HepG2 (cell line): Measurements from ENCODE around the gene NUDT3. TPM values are rescaled to one million over a fixed set of nuclear protein-coding genes. Genes with fewer than 3 reads are reported as not detected.

Source experiments
- AKAP8 ChIP-seq: sonication (generic); formaldehyde crosslinking; IDR thresholded peaks from 2 replicates; pipeline ENCODE4 v1.5.1; 2020; ENCODE audit warnings: mild to moderate bottlenecking, missing genetic modification reagents
- CCDC6 ChIP-seq: sonication (generic); formaldehyde crosslinking; IDR thresholded peaks from 2 replicates; pipeline ENCODE4 v1.8.1; 2022; ENCODE audit warnings: mild to moderate bottlenecking, missing genetic modification reagents, moderate library complexity
- EP300 ChIP-seq, 3 experiments: sonication (generic) in 1 of 3; formaldehyde crosslinking in 1 of 3; IDR thresholded peaks; 2 replicates each; pipeline versions ENCODE4 v1.5.1 to v1.6.1; 2011 to 2020; ENCODE audit warnings: low read depth in 2 of 3, low read length in 2 of 3, borderline replicate concordance in 1 of 3, improper control_type of control experiment in 1 of 3, mild to moderate bottlenecking in 1 of 3, missing genetic modification reagents in 1 of 3, moderate library complexity in 1 of 3
- FIP1L1 ChIP-seq: fragments of 200-400 bp; formaldehyde crosslinking; IDR thresholded peaks from 2 replicates; pipeline ENCODE4 v1.6.1; 2018; ENCODE audit warnings: low read depth, mild to moderate bottlenecking, low read length, moderate library complexity, borderline replicate concordance; ENCODE audit not compliant: insufficient read depth
- HNRNPL ChIP-seq: fragments of 200-400 bp; formaldehyde crosslinking; IDR thresholded peaks from 2 replicates; pipeline ENCODE4 v1.6.1; 2017; ENCODE audit warnings: mild to moderate bottlenecking, low read depth, low read length
- HOXD1 ChIP-seq: sonication (generic); formaldehyde crosslinking; IDR thresholded peaks from 2 replicates; pipeline ENCODE4 v1.5.0; 2020; ENCODE audit warnings: missing genetic modification reagents
- ISL2 ChIP-seq: sonication (generic); formaldehyde crosslinking; IDR thresholded peaks from 2 replicates; pipeline ENCODE4 v1.5.0; 2020; ENCODE audit warnings: missing genetic modification reagents
- JARID2 ChIP-seq: sonication (generic); formaldehyde crosslinking; IDR thresholded peaks from 2 replicates; pipeline ENCODE4 v1.8.1; 2023; ENCODE audit warnings: missing genetic modification reagents, inconsistent platforms; ENCODE audit not compliant: insufficient replicate concordance
- KLF11 ChIP-seq: IDR thresholded peaks from 2 replicates; pipeline ENCODE4 v1.6.1; 2016; ENCODE audit warnings: missing compliant biosample characterization
- KLF13 ChIP-seq: sonication (generic); formaldehyde crosslinking; IDR thresholded peaks from 2 replicates; pipeline ENCODE4 v1.4.0; 2020; ENCODE audit warnings: mild to moderate bottlenecking, missing genetic modification reagents
- MIXL1 ChIP-seq: IDR thresholded peaks from 2 replicates; pipeline ENCODE4 v1.6.1; 2016
- RELA ChIP-seq: sonication (generic); formaldehyde crosslinking; IDR thresholded peaks from 2 replicates; pipeline ENCODE4 v1.4.0; 2020; ENCODE audit warnings: missing genetic modification reagents
- SKI ChIP-seq: fragments of 450-650 bp; IDR thresholded peaks from one replicate; pipeline ENCODE4 v1.6.1; 2018; ENCODE audit warnings: mild to moderate bottlenecking; ENCODE audit not compliant: partially characterized antibody
- SNAPC2 ChIP-seq: sonication (generic); formaldehyde crosslinking; IDR thresholded peaks from 2 replicates; pipeline ENCODE4 v1.8.1; 2022; ENCODE audit warnings: mild to moderate bottlenecking, missing genetic modification reagents
- SOX5 ChIP-seq: IDR thresholded peaks from 2 replicates; pipeline ENCODE4 v1.6.1; 2016; ENCODE audit warnings: borderline replicate concordance
- SRSF4 ChIP-seq: fragments of 200-400 bp; formaldehyde crosslinking; IDR thresholded peaks from one replicate; pipeline ENCODE4 v1.6.1; 2018; ENCODE audit warnings: mild to moderate bottlenecking, low read depth, low read length, moderate library complexity; ENCODE audit not compliant: poor library complexity, severe bottlenecking
- TARDBP ChIP-seq: sonication (generic); formaldehyde crosslinking; IDR thresholded peaks from 2 replicates; pipeline ENCODE4 v1.8.0; 2022; ENCODE audit warnings: mild to moderate bottlenecking, missing genetic modification reagents
- TOE1 ChIP-seq: sonication (generic); formaldehyde crosslinking; IDR thresholded peaks from 2 replicates; pipeline ENCODE4 v1.4.0; 2020; ENCODE audit warnings: mild to moderate bottlenecking, missing genetic modification reagents
- TOPORS ChIP-seq: sonication (generic); formaldehyde crosslinking; IDR thresholded peaks from 2 replicates; pipeline ENCODE4 v1.8.0; 2023; ENCODE audit warnings: mild to moderate bottlenecking, missing genetic modification reagents
- ZBTB3 ChIP-seq: sonication (generic); formaldehyde crosslinking; IDR thresholded peaks from 2 replicates; pipeline ENCODE4 v1.4.0; 2020; ENCODE audit warnings: low read depth, mild to moderate bottlenecking, moderate library complexity, missing genetic modification reagents, borderline replicate concordance
- ZNF234 ChIP-seq: sonication (generic); formaldehyde crosslinking; conservative IDR thresholded peaks from 2 replicates; pipeline ENCODE4 v1.5.1; 2020; ENCODE audit warnings: mild to moderate bottlenecking, missing genetic modification reagents
- ZNF256 ChIP-seq: sonication (generic); formaldehyde crosslinking; conservative IDR thresholded peaks from 2 replicates; pipeline ENCODE4 v1.4.0; 2020; ENCODE audit warnings: missing genetic modification reagents
- ZNF292 ChIP-seq: sonication (generic); formaldehyde crosslinking; IDR thresholded peaks from 2 replicates; pipeline ENCODE4 v1.8.1; 2022; ENCODE audit warnings: mild to moderate bottlenecking, low read depth, missing genetic modification reagents, borderline replicate concordance
- ZNF652 ChIP-seq: IDR thresholded peaks from 2 replicates; pipeline ENCODE4 v1.6.1; 2016; ENCODE audit warnings: low read depth, borderline replicate concordance
- ZNF709 ChIP-seq: sonication (generic); formaldehyde crosslinking; IDR thresholded peaks from 2 replicates; pipeline ENCODE4 v1.5.0; 2020; ENCODE audit warnings: mild to moderate bottlenecking, missing genetic modification reagents
- ZNF724P ChIP-seq: sonication (generic); formaldehyde crosslinking; IDR thresholded peaks from 2 replicates; pipeline ENCODE4 v1.8.0; 2022; ENCODE audit warnings: missing genetic modification reagents, borderline replicate concordance
- ZNF781 ChIP-seq: sonication (generic); formaldehyde crosslinking; IDR thresholded peaks from 2 replicates; pipeline ENCODE4 v1.5.1; 2020; ENCODE audit warnings: borderline replicate concordance, mild to moderate bottlenecking, missing genetic modification reagents; ENCODE audit errors: not compliant biosample characterization
- polyA plus RNA-seq, 8 experiments: library from polyadenylated mRNA; depleted of rRNA in 3 of 8; stranded (reverse) in 7 of 8; unstranded in 1 of 8; fragments of >200 nt; fragmentation: Illumina TruSeq in 4 of 8; extraction: Trizol in 4 of 8; gene quantifications; 2 replicates each; pipeline versions ENCODE4 v1.2.1 to v1.2.3, GENCODE V29; 2011 to 2016; ENCODE audit warnings: low read depth in 4 of 8, missing spikeins in 1 of 8, mixed read lengths in 1 of 8; ENCODE audit not compliant: insufficient read depth in 1 of 8
- total RNA-seq, 5 experiments: library from RNA; depleted of rRNA; stranded (reverse); fragments of >200 nt; fragmentation: Illumina TruSeq; extraction: Trizol; gene quantifications; 2 replicates each; pipeline ENCODE4 v1.2.3, GENCODE V29; 2016; ENCODE audit warnings: low read depth in 1 of 5
- TF ChIP-seq, protein P1 (sequence below): sonication (generic); formaldehyde crosslinking; IDR thresholded peaks from 2 replicates; pipeline ENCODE4 v1.8.1; 2023; ENCODE audit warnings: missing genetic modification reagents, mild to moderate bottlenecking, borderline replicate concordance
- TF ChIP-seq, protein P2 (sequence below): IDR thresholded peaks from 2 replicates; pipeline ENCODE4 v1.6.1; 2016; ENCODE audit warnings: low read depth
- TF ChIP-seq, protein P3 (sequence below): sonication (generic); formaldehyde crosslinking; IDR thresholded peaks from 2 replicates; pipeline ENCODE4 v1.4.0; 2020; ENCODE audit warnings: missing genetic modification reagents

NUDT3 gene
- total and polyA plus RNA-seq, 2 of the 13 experiments (the other 11 are each of a cell fraction or from before 2014, with no cell fraction given): 20.2 to 20.6 TPM

DNA sequence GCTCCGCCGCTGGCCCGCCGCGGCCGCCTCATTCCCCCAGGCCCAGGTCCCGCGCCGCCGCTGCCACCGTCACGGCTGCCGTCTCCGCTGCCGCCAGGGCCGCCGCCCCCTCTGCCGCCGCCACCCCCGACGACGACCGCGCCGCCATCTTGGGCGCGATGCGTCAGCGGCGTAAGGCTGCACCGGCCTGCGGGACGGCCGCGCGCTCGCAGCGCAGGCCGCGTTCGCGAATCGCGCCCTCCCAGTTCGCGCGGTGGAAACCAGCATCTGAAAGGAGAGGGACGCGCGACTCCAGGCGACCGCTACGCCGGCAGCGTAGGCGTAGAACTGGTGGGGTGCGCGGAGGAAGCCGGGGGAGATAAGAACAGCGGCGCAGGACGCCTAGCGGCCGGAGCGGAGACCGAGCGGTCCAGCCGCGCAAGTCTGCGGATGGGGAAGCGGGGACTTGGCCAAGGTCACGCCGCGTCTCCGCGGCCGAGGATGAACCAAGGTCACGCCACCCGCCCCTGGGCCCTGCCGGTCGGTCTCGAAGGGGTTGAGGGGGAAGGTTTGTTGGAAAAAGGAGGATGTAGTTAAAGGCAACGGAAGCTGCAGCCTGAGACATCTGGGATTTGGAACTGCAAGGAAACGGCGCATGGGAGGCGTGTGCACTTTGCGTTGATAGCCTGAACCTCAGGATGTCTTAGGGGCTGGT lies at the start of gene NUDT3 (continued):
- TF ChIP-seq TOPORS: peak; percentile 42; the same call in 1 of the 2 replicates
- peak; percentile 55 for TF ChIP-seq ZNF781
- TF ChIP-seq HOXD1 (CRISPR knock-in tag): peak; percentile 21; the same call in 1 of the 2 replicates
- TF ChIP-seq TOE1 (CRISPR knock-in tag): 0 out of 2 replicates have a peak, but pooled peaks have one; percentile 75
- TF ChIP-seq, protein P1, sequence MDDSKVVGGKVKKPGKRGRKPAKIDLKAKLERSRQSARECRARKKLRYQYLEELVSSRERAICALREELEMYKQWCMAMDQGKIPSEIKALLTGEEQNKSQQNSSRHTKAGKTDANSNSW (CRISPR knock-in tag): no peak
- no peak; the same call in 1 of the 2 replicates for TF ChIP-seq SOX5 (CRISPR knock-in tag)
- TF ChIP-seq, protein P2, sequence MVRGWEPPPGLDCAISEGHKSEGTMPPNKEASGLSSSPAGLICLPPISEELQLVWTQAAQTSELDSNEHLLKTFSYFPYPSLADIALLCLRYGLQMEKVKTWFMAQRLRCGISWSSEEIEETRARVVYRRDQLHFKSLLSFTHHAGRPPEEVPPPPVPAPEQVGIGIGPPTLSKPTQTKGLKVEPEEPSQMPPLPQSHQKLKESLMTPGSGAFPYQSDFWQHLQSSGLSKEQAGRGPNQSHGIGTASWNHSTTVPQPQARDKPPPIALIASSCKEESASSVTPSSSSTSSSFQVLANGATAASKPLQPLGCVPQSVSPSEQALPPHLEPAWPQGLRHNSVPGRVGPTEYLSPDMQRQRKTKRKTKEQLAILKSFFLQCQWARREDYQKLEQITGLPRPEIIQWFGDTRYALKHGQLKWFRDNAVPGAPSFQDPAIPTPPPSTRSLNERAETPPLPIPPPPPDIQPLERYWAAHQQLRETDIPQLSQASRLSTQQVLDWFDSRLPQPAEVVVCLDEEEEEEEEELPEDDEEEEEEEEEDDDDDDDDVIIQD (CRISPR knock-in tag): peak; percentile 45
- TF ChIP-seq SNAPC2 (CRISPR knock-in tag): no peak
- TF ChIP-seq TARDBP (CRISPR knock-in tag): peak; percentile 79; the same call in 1 of the 2 replicates
- no peak for TF ChIP-seq FIP1L1
- TF ChIP-seq ZNF724P (CRISPR knock-in tag): peak; percentile 51; the same call in 1 of the 2 replicates
- TF ChIP-seq ZNF256: no peak; the same call in 1 of the 2 replicates
- peak; percentile 46 for TF ChIP-seq JARID2 (CRISPR knock-in tag)
- peak; percentile 78; the same call in 1 of the 2 replicates for TF ChIP-seq ZNF292 (CRISPR knock-in tag)
- TF ChIP-seq CCDC6 (CRISPR knock-in tag): peak; percentile 97
- TF ChIP-seq RELA (CRISPR knock-in tag): peak; percentile 54; the same call in 1 of the 2 replicates
- no peak for TF ChIP-seq ZNF709 (CRISPR knock-in tag)
- TF ChIP-seq HNRNPL: no peak
- no peak; the same call in 1 of the 2 replicates for TF ChIP-seq AKAP8 (CRISPR knock-in tag)
- TF ChIP-seq EP300 (IDR thresholded peaks at IDR 0.05; ENCODE audit: low read depth in 2 of 2, low read length in 2 of 2): no peak
- peak; percentile 61; the same call in 1 of the 2 replicates for TF ChIP-seq EP300 (CRISPR knock-in tag; IDR thresholded peaks at IDR 0.05; ENCODE audit: borderline replicate concordance)
- no peak for TF ChIP-seq SRSF4
- peak; percentile 84 for TF ChIP-seq SKI
- TF ChIP-seq, protein P3, sequence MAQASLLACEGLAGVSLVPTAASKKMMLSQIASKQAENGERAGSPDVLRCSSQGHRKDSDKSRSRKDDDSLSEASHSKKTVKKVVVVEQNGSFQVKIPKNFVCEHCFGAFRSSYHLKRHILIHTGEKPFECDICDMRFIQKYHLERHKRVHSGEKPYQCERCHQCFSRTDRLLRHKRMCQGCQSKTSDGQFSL (CRISPR knock-in tag): no peak; the same call in 1 of the 2 replicates
- no peak for TF ChIP-seq ZNF652 (CRISPR knock-in tag)
- no peak for TF ChIP-seq ZBTB3 (CRISPR knock-in tag)
- TF ChIP-seq KLF11: peak; percentile 91
- TF ChIP-seq ZNF234 (CRISPR knock-in tag): no peak
- peak; percentile 21; the same call in 1 of the 2 replicates for TF ChIP-seq MIXL1
- TF ChIP-seq KLF13 (CRISPR knock-in tag): no peak
- TF ChIP-seq ISL2 (CRISPR knock-in tag): peak; percentile 57; the same call in 1 of the 2 replicates
